Psoas muscle (tissue), 8 donors: Measurements from ENCODE around the gene KIF19. TPM values are rescaled to one million over a fixed set of nuclear protein-coding genes. Genes with fewer than 3 reads are reported as not detected.

Source experiments
- ATAC-seq, 4 donors: fragments of 200-7000 bp; cut with Tn5 transposase; one replicate each; pipeline ENCODE4 v1.9.1; 2020; ENCODE audit warnings: moderate library complexity in 3 of 4, mild to moderate bottlenecking in 2 of 4
- DNase-seq, 2 donors: peaks; one replicate each; pipeline ENCODE4 v3.0.0-alpha.2; 2020
- H3K27ac ChIP-seq: fragments of 200-600 bp; one replicate; pipeline ENCODE4 v1.8.0; 2022
- H3K27me3 ChIP-seq, 3 donors: fragments of 200-600 bp in 1 of 3; one replicate each; pipeline versions ENCODE4 v1.6.1 to v1.8.0; 2013 to 2022; ENCODE audit warnings: low read length in 2 of 3, mild to moderate bottlenecking in 2 of 3, moderate library complexity in 1 of 3; ENCODE audit not compliant: insufficient read depth in 3 of 3
- H3K36me3 ChIP-seq, 2 donors: fragments of 200-600 bp in 1 of 2; one replicate each; pipeline versions ENCODE4 v1.6.1 to v1.8.0; 2013 to 2022; ENCODE audit warnings: low read depth in 1 of 2, mild to moderate bottlenecking in 1 of 2, moderate library complexity in 1 of 2; ENCODE audit not compliant: insufficient read depth in 1 of 2
- H3K4me1 ChIP-seq: fragments of 200-600 bp; one replicate; pipeline ENCODE4 v1.8.0; 2022
- H3K4me3 ChIP-seq: fragments of 200-600 bp; one replicate; pipeline ENCODE4 v1.8.0; 2022; ENCODE audit warnings: mild to moderate bottlenecking
- H3K9me3 ChIP-seq: fragments of 200-600 bp; one replicate; pipeline ENCODE4 v1.8.0; 2022
- WGBS, 3 donors: extraction: QIAGEN DNeasy Blood & Tissue Kit; methylation state at CpG; one replicate each; pipeline versions ENCODE4 v1.1.6 to v1.1.7; 2013; 5-methylcytosine and 5-hydroxymethylcytosine counted together
- intact Hi-C, 2 donors: fragments of 100-400 bp; cut with DNase I; formaldehyde crosslinking; loops; one replicate each; pipeline versions ENCODE4 v1.11.0 to v1.14.2; 2022
- polyA plus RNA-seq, 3 donors: library from polyadenylated mRNA; stranded (reverse); fragments of 200-250 nt; gene quantifications; one replicate each; pipeline ENCODE4 v1.2.3, GENCODE V29; 2013
- total RNA-seq, 4 donors: library from RNA; stranded (reverse); fragmentation: NEBNext Ultra II Directional in 2 of 4; extraction: Animal tissue kit (Norgen Biotek cat#: 25700) in 2 of 4; gene quantifications; one replicate each; pipeline versions ENCODE4 v1.2.1 to v1.2.4, GENCODE V29; 2021 to 2023
- TF ChIP-seq, protein P1 (sequence below): fragments of 200-600 bp; IDR thresholded peaks from one replicate; pipeline ENCODE4 v1.8.0; 2022; ENCODE audit warnings: antibody characterized with exemption
- donor health status: healthy with polysubstance abuse.
- donor health status: DM: no; HTN: no; CAD: no; lungs with moderate emphysema.
- donor health status: Bipolar disorder and iron deficiency.
- donor health status: healthy.
- donor health status: DM: yes; HTN: yes; CAD: no.
- donor health status: DM: no; HTN: no; CAD: no.
- donor health status: DM: no; HTN: no; CAD: no.
- donor health status: DM: yes; HTN: yes; CAD: no.

The KIF19 gene
- total and polyA plus RNA-seq, 7 donors, result 0.13 to 0.44 (median 0.27) TPM

DNA sequence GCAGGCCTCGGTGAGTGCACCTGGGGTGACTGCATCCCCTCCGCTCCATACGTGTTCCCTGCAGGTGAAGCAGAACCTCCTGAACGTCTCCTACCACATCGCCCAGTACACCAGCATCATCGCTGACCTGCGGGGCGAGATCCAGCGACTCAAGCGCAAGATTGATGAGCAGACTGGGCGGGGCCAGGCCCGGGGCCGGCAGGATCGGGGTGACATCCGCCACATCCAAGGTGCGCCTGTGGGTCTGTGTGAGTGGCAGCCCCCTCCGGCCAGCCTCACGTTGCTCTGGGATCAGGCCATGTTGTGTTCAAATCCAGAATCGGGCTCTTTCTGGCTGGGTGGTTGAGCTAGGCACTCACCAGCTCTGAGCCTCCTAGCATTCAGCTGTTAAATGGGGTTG lies 23.1 kb downstream of the KIF19 start:
- ATAC-seq (no peak), DNase-seq (no peak)
- H3K4me1 ChIP-seq, result no peaks in the 10 kb centered on the region
- no peak overlapping the region for H3K27ac ChIP-seq
- intact Hi-C loops, result no loop called here
- H3K9me3 ChIP-seq, result no peaks in the 10 kb centered on the region
- H3K4me3 ChIP-seq, result no peak overlapping the region
- H3K36me3 ChIP-seq, result no peaks in the 10 kb centered on the region
- peaks cover 0 to 50% (median 16%) of the 10 kb centered on the region in 3 donors for H3K27me3 ChIP-seq
- WGBS, 3 donors, result 75 to 81% (median 79%) methylated on average over 19 of the region's 19 CpGs
- TF ChIP-seq, protein P1, sequence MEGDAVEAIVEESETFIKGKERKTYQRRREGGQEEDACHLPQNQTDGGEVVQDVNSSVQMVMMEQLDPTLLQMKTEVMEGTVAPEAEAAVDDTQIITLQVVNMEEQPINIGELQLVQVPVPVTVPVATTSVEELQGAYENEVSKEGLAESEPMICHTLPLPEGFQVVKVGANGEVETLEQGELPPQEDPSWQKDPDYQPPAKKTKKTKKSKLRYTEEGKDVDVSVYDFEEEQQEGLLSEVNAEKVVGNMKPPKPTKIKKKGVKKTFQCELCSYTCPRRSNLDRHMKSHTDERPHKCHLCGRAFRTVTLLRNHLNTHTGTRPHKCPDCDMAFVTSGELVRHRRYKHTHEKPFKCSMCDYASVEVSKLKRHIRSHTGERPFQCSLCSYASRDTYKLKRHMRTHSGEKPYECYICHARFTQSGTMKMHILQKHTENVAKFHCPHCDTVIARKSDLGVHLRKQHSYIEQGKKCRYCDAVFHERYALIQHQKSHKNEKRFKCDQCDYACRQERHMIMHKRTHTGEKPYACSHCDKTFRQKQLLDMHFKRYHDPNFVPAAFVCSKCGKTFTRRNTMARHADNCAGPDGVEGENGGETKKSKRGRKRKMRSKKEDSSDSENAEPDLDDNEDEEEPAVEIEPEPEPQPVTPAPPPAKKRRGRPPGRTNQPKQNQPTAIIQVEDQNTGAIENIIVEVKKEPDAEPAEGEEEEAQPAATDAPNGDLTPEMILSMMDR, result no peak

DNA sequence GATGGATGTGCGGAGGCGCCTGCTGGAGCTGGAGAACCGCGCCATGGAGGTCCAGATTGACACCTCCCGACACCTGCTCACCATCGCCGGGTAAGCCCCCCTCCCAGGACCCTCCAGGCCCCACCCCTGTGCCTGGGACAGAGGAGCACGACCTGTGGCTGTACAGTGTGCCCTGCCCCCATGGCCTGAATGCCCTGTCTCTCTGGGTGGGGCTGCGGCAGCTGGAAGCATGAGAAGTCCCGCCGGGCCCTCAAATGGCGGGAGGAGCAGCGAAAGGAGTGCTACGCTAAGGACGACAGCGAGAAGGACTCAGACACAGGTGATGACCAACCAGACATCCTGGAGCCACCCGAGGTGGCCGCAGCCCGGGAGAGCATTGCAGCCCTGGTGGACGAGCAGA lies 24.5 kb downstream of the KIF19 start:
- ATAC-seq, result no peak
- Histone ChIP-seq H3K9me3 (no peaks in the 10 kb centered on the region), H3K27ac (no peak overlapping the region), H3K4me3 (no peak overlapping the region), H3K27me3 (peaks cover 0 to 58% (median 22%) of the 10 kb centered on the region in 3 donors), H3K4me1 (no peaks in the 10 kb centered on the region), H3K36me3 (no peaks in the 10 kb centered on the region)
- no peak for DNase-seq
- TF ChIP-seq, protein P1, result no peak
- 70 to 77% (median 75%) methylated on average over 20 of the region's 20 CpGs for WGBS, 3 donors
- intact Hi-C loops, result loop anchor here in 1 of 2 donors (5.0 kb wide), 1 partner anchor 48 kb away; no protein-coding TSS in a partner anchor

DNA sequence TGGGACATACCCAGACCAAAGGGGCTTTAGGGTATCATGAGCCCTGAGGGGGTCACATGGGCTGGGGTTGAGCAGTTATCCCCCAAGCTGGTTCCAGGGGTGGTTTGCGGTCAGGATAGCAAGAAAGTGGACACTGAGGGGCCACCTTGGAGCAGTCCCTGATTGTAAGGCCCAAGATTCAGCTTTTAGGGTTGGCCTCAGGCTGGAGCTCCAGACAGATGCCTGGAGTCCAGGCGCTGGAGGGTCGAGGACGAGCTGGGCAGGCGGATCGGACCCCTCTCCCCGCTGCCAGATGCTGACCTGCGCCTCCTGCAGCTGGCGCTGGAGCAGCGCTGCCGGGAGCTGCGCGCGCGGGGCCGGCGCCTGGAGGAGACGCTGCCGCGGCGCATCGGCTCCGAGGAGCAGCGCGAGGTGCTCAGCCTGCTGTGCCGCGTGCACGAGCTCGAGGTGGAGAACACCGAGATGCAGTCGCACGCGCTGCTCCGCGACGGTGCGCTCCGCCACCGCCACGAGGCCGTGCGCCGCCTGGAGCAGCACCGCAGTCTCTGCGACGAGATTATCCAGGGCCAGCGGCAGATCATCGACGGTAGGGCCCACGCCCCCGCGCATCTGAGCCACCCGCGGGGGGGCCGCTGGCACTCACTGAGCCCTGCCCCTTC lies 25.7 kb downstream of the KIF19 start:
- no peaks in the 10 kb centered on the region for H3K4me1 ChIP-seq
- TF ChIP-seq, protein P1, result no peak
- no peaks in the 10 kb centered on the region for H3K36me3 ChIP-seq
- WGBS, 3 donors, result 7 to 13% (median 11%) methylated on average over 37 to 55 of the region's 55 CpGs
- no peak overlapping the region for H3K27ac ChIP-seq
- no peak overlapping the region for H3K4me3 ChIP-seq
- no peaks in the 10 kb centered on the region for H3K9me3 ChIP-seq
- peaks cover 0 to 70% (median 27%) of the 10 kb centered on the region in 3 donors for H3K27me3 ChIP-seq
- no peak for ATAC-seq
- intact Hi-C loops, result loop anchor here in 1 of 2 donors (5.0 kb wide), 1 partner anchor 49 kb away; no protein-coding TSS in a partner anchor
- DNase-seq, result no peak

GRCh38 chr17:74353446-74354060 lies 27.5 kb downstream of the KIF19 start:
- DNase-seq, result no peak

More at GRCh38 chr17:74353446-74354060, 27.5 kb downstream of the KIF19 start:
- ATAC-seq, result no peak
- no peaks in the 10 kb centered on the region for H3K4me1 ChIP-seq
- TF ChIP-seq, protein P1, result no peak
- intact Hi-C loops, result loop anchor here (2.0 to 5.0 kb wide), 2 partner anchors 51 to 53 kb away; no protein-coding TSS in a partner anchor
- no peaks in the 10 kb centered on the region for H3K36me3 ChIP-seq
- no peaks in the 10 kb centered on the region for H3K9me3 ChIP-seq
- no peak overlapping the region for H3K4me3 ChIP-seq
- no peak overlapping the region for H3K27ac ChIP-seq
- 79 to 82% (median 81%) methylated on average over 10 of the region's 10 CpGs for WGBS, 3 donors
- H3K27me3 ChIP-seq, result peaks cover 0 to 83% (median 34%) of the 10 kb centered on the region in 3 donors
